Tibial artery (tissue), 4 donors: ENCODE results near the gene CLCA2.

ENCODE experiments used
- DNase-seq, 2 donors: peaks; one replicate each; pipeline ENCODE4 v3.0.0-alpha.2; 2019
- H3K27ac ChIP-seq, 2 donors: fragments of 200-600 bp; sonication (generic) in 1 of 2; 1 replicate in 1 of 2; 2 replicates in 1 of 2; pipeline ENCODE4 v1.5.1; 2018 to 2019; ENCODE audit warnings: mild to moderate bottlenecking in 1 of 2
- H3K27me3 ChIP-seq, 2 donors: fragments of 200-600 bp; sonication (generic) in 1 of 2; one replicate each; pipeline versions ENCODE4 v1.5.1 to v1.6.0; 2016 to 2019
- H3K36me3 ChIP-seq, 3 donors: fragments of 200-600 bp; sonication (generic) in 2 of 3; one replicate each; pipeline ENCODE4 v1.5.1; 2016 to 2019; ENCODE audit warnings: mild to moderate bottlenecking in 2 of 3
- H3K4me1 ChIP-seq, 4 donors: fragments of 200-600 bp; sonication (generic) in 2 of 4; 1 replicate in 3 of 4; 2 replicates in 1 of 4; pipeline ENCODE4 v1.5.1; 2016 to 2019
- H3K4me3 ChIP-seq, 2 donors: fragments of 200-600 bp; sonication (generic) in 1 of 2; 1 replicate in 1 of 2; 2 replicates in 1 of 2; pipeline ENCODE4 v1.5.1; 2018 to 2019; ENCODE audit warnings: mild to moderate bottlenecking in 2 of 2
- H3K9me3 ChIP-seq, 3 donors: fragments of 200-600 bp; sonication (generic) in 1 of 3; one replicate each; pipeline ENCODE4 v1.5.1; 2016 to 2019
- CTCF ChIP-seq, 2 experiments: fragments of 200-600 bp in 1 of 2; fragments of 450-650 bp in 1 of 2; IDR thresholded peaks; one replicate each; pipeline ENCODE4 v1.5.1; 2017 to 2019; ENCODE audit warnings: antibody characterized with exemption in 2 of 2, mild to moderate bottlenecking in 1 of 2, moderate library complexity in 1 of 2
- intact Hi-C: fragments of 100-400 bp; cut with DNase I; formaldehyde crosslinking; loops from one replicate; pipeline ENCODE4 v1.15.0; 2023; ENCODE audit warnings: low total_unique reads

Gene CLCA2

GRCh38 chr1:86481966-86482365, 58.0 kb downstream of the CLCA2 start:
- Histone ChIP-seq H3K4me1 (no peaks in the 10 kb centered on the region), H3K36me3 (no peaks in the 10 kb centered on the region), H3K4me3 (no peak overlapping the region), H3K9me3 (no peaks in the 10 kb centered on the region), H3K27ac (no peak overlapping the region), H3K27me3 (no peaks in the 10 kb centered on the region)
- no peak for TF ChIP-seq CTCF (IDR thresholded peaks at IDR 0.05)
- no peak for DNase-seq
- intact Hi-C loops: no loop called here

- Histone ChIP-seq H3K9me3 (no peaks in the 10 kb centered on the region), H3K27me3 (no peaks in the 10 kb centered on the region), H3K27ac (no peak overlapping the region), H3K36me3 (no peaks in the 10 kb centered on the region), H3K4me1 (no peaks in the 10 kb centered on the region), H3K4me3 (no peak overlapping the region)
- no peak for TF ChIP-seq CTCF (IDR thresholded peaks at IDR 0.05)
- DNase-seq: peak in 1 of 2 donors; percentile 49
- intact Hi-C loops: no loop called here
These were observed 63.3 kb downstream of the CLCA2 start for GRCh38 chr1:86487131-86487810.

GRCh38 chr1:86487811-86488141, 63.8 kb downstream of the CLCA2 start:
- Histone ChIP-seq H3K4me3 (no peak overlapping the region), H3K9me3 (no peaks in the 10 kb centered on the region), H3K4me1 (no peaks in the 10 kb centered on the region), H3K27ac (no peak overlapping the region), H3K36me3 (no peaks in the 10 kb centered on the region), H3K27me3 (no peaks in the 10 kb centered on the region)
- DNase-seq: no peak
- TF ChIP-seq CTCF (IDR thresholded peaks at IDR 0.05): no peak
- intact Hi-C loops: no loop called here

- TF ChIP-seq CTCF (IDR thresholded peaks at IDR 0.05): no peak
- no peaks in the 10 kb centered on the region for H3K9me3 ChIP-seq
- H3K27me3 ChIP-seq: no peaks in the 10 kb centered on the region
- H3K4me3 ChIP-seq: no peak overlapping the region
- intact Hi-C loops: no loop called here
- H3K27ac ChIP-seq: no peak overlapping the region
- H3K36me3 ChIP-seq: no peaks in the 10 kb centered on the region
- DNase-seq: no peak
- H3K4me1 ChIP-seq: no peaks in the 10 kb centered on the region
These were observed 65.4 kb downstream of the CLCA2 start for GRCh38 chr1:86489242-86489878.

- H3K27me3 ChIP-seq: no peaks in the 10 kb centered on the region
- no peaks in the 10 kb centered on the region for H3K36me3 ChIP-seq
- no peak overlapping the region for H3K4me3 ChIP-seq
- H3K9me3 ChIP-seq: no peaks in the 10 kb centered on the region
- TF ChIP-seq CTCF (IDR thresholded peaks at IDR 0.05): no peak
- intact Hi-C loops: no loop called here
- DNase-seq: no peak
- H3K4me1 ChIP-seq: no peaks in the 10 kb centered on the region
- no peak overlapping the region for H3K27ac ChIP-seq
These were observed 67.4 kb downstream of the CLCA2 start for GRCh38 chr1:86491171-86491950.
